Measurements from ENCODE around the gene RBMXL2.

DNA sequence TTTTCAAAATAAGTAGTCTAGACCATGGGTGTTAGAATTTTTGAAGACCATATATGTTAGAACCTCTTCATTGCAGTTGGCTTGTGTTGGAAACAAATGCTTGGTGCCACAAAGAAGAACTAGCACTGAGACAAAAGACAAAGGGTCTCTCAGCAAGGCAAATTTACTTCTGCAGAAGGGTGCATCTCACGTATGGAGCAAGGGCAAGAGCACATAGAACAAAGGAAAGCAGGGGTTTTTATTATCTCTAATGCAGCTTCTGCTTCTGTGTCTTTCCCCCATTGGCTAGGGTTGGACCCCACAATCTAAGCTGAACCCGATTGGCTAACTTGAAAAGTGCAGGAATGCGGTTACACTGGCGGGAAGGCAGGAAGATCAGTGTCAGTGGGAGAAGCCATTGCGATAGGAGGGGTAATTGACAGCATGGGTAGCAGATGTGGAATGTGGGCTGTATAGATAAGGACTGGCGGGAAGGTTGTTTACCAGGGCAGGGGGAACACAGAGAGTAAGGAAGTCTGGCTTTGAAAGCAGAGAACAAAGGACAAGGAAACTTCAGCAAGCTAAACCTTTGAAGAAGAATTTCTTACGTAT lies 9.2 kb upstream of the RBMXL2 start:
- TF ChIP-seq, protein P1, sequence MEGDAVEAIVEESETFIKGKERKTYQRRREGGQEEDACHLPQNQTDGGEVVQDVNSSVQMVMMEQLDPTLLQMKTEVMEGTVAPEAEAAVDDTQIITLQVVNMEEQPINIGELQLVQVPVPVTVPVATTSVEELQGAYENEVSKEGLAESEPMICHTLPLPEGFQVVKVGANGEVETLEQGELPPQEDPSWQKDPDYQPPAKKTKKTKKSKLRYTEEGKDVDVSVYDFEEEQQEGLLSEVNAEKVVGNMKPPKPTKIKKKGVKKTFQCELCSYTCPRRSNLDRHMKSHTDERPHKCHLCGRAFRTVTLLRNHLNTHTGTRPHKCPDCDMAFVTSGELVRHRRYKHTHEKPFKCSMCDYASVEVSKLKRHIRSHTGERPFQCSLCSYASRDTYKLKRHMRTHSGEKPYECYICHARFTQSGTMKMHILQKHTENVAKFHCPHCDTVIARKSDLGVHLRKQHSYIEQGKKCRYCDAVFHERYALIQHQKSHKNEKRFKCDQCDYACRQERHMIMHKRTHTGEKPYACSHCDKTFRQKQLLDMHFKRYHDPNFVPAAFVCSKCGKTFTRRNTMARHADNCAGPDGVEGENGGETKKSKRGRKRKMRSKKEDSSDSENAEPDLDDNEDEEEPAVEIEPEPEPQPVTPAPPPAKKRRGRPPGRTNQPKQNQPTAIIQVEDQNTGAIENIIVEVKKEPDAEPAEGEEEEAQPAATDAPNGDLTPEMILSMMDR (IDR thresholded peaks at IDR 0.05) = no peak
- TF ChIP-seq POLR2AphosphoS5 (IDR thresholded peaks at IDR 0.05) = no peak
- TF ChIP-seq POLR2A (IDR thresholded peaks at IDR 0.05) = no peak
